RCC 7860 (cell line): ENCODE results near the gene SH2B3.
"Not testable (repeated sequence)": the region's sequence is repeated elsewhere in the genome, so short reads cannot be mapped to it uniquely, and the experiment has no call there.

Experiments
- DNase-seq: peaks from one replicate; pipeline ENCODE4 v3.0.0-alpha.2; 2015; ENCODE audit warnings: low spot score
- FAIRE-seq: peaks from 2 replicates; lab custom pipeline; 2012; peaks lifted over from hg19 to GRCh38; lab: Jason Lieb, UNC

The SH2B3 gene

GRCh38 chr12:111384596-111384995 lies 21.1 kb upstream of the SH2B3 start:
- no peak for FAIRE-seq
- no peak for DNase-seq

- FAIRE-seq: no peak
- DNase-seq: no peak
These were observed 18.8 kb upstream of the SH2B3 start for GRCh38 chr12:111386885-111387284.

- peak; percentile 85 for FAIRE-seq
These were observed 17.9 kb upstream of the SH2B3 start for GRCh38 chr12:111387747-111388323.

GRCh38 chr12:111389635-111390034 lies 16.1 kb upstream of the SH2B3 start:
- DNase-seq (no peak), FAIRE-seq (no peak)

More at GRCh38 chr12:111387747-111388323, 17.9 kb upstream of the SH2B3 start:
- DNase-seq: peak; percentile 61

GRCh38 chr12:111390910-111391309 lies 14.8 kb upstream of the SH2B3 start:
- FAIRE-seq (no peak), DNase-seq (no peak)

- no peak for FAIRE-seq
- no peak for DNase-seq
These were observed 11.9 kb upstream of the SH2B3 start for GRCh38 chr12:111393700-111394300.

- DNase-seq (no peak), FAIRE-seq (no peak)
These were observed 11.2 kb upstream of the SH2B3 start for GRCh38 chr12:111394480-111394879.

- DNase-seq (no peak), FAIRE-seq (no peak)
These were observed 10.2 kb upstream of the SH2B3 start for GRCh38 chr12:111395336-111396187.

GRCh38 chr12:111396271-111396670 lies 9.5 kb upstream of the SH2B3 start:
- DNase-seq, FAIRE-seq: not testable (repeated sequence)

GRCh38 chr12:111396726-111397445 lies 8.8 kb upstream of the SH2B3 start:
- DNase-seq (peak; percentile 73), FAIRE-seq (no peak)

GRCh38 chr12:111398530-111398929 lies 7.2 kb upstream of the SH2B3 start:
- DNase-seq: no peak
- no peak for FAIRE-seq

- not testable (repeated sequence) for FAIRE-seq, DNase-seq
These were observed 5.8 kb upstream of the SH2B3 start for GRCh38 chr12:111399741-111400404.

- no peak for DNase-seq
These were observed 4.5 kb upstream of the SH2B3 start for GRCh38 chr12:111401167-111401605.

GRCh38 chr12:111402490-111402824 lies 3.3 kb upstream of the SH2B3 start:
- not testable (repeated sequence) for DNase-seq, FAIRE-seq

More at GRCh38 chr12:111401167-111401605, 4.5 kb upstream of the SH2B3 start:
- no peak for FAIRE-seq

GRCh38 chr12:111404362-111405148 lies 1.2 kb upstream of the SH2B3 start:
- FAIRE-seq (no peak), DNase-seq (peak; percentile 79)

GRCh38 chr12:111405149-111405858 lies 419 bp upstream of the SH2B3 start:
- DNase-seq: peak; percentile 94
- no peak for FAIRE-seq

GRCh38 chr12:111406474-111407376 lies 1.0 kb downstream of the SH2B3 start:
- FAIRE-seq (no peak), DNase-seq (no peak)
